Choroid plexus epithelial cell (primary cell): ENCODE data around the gene MRTFB.
A peak's percentile ranks its signal among the peaks of the same experiment; 100 is the strongest.

Experiments used
- DNase-seq: peaks from one replicate; pipeline ENCODE4 v3.0.0-alpha.2; 2010; ENCODE audit warnings: low read depth
- H3K4me3 ChIP-seq: 2 replicates; pipeline ENCODE4 v1.5.1; 2011; ENCODE audit warnings: low read depth, mild to moderate bottlenecking, control low read depth, low read length, moderate library complexity
- CTCF ChIP-seq: conservative IDR thresholded peaks from 2 replicates; pipeline ENCODE4 v1.5.1; 2011; ENCODE audit warnings: low read depth, mild to moderate bottlenecking, control low read depth, inconsistent platforms, low read length, moderate library complexity

MRTFB gene

GRCh38 chr16:14086477-14086876 lies 15.4 kb downstream of the MRTFB start:
- no peak for DNase-seq
- TF ChIP-seq CTCF, result no peak
- no peak overlapping the region for H3K4me3 ChIP-seq

- no peak for TF ChIP-seq CTCF
- no peak overlapping the region for H3K4me3 ChIP-seq
- no peak for DNase-seq
Observed at GRCh38 chr16:14087181-14087580, 16.1 kb downstream of the MRTFB start.

GRCh38 chr16:14087590-14088154 lies 16.6 kb downstream of the MRTFB start:
- H3K4me3 ChIP-seq, result no peak overlapping the region
- no peak for TF ChIP-seq CTCF
- DNase-seq, result no peak

- peak; percentile 41 for DNase-seq
- no peak overlapping the region for H3K4me3 ChIP-seq
- no peak for TF ChIP-seq CTCF
Observed at GRCh38 chr16:14088155-14088753, 17.1 kb downstream of the MRTFB start.

- TF ChIP-seq CTCF, result no peak
- DNase-seq, result no peak
- no peak overlapping the region for H3K4me3 ChIP-seq
Observed at GRCh38 chr16:14089283-14089823, 18.2 kb downstream of the MRTFB start.

GRCh38 chr16:14092561-14092960 lies 21.4 kb downstream of the MRTFB start:
- no peak for TF ChIP-seq CTCF
- DNase-seq, result no peak
- no peak overlapping the region for H3K4me3 ChIP-seq
